Activated CD4-positive, CD25-positive, alpha-beta regulatory T cell (primary cell): ENCODE results near the gene MSMO1.
"Not testable (repeated sequence)": the region's sequence is repeated elsewhere in the genome, so short reads cannot be mapped to it uniquely, and the experiment has no call there.

Source experiments
- DNase-seq, 4 experiments: peaks; one replicate each; lab custom pipeline; 2025; lab: John Stamatoyannopoulos, UW

MSMO1 gene

GRCh38 chr4:165327211-165328100 is at the start of gene MSMO1:
MSMO1 (plus strand) TSS chr4:165327669; CDS start chr4:165333371, 5,702 bp downstream.
- DNase-seq, result peak; percentile 94 to 98 (median 96)

- not testable (repeated sequence) for DNase-seq
Observed at GRCh38 chr4:165279531-165279930, 47.9 kb upstream of the MSMO1 start.

- DNase-seq, result not testable (repeated sequence)
Observed at GRCh38 chr4:165284697-165285096, 42.8 kb upstream of the MSMO1 start.

GRCh38 chr4:165286619-165287340 is 40.7 kb upstream of the MSMO1 start:
- not testable (repeated sequence) for DNase-seq

- DNase-seq, result no peak
Observed at GRCh38 chr4:165288226-165288625, 39.2 kb upstream of the MSMO1 start.

GRCh38 chr4:165288639-165289422 is 38.6 kb upstream of the MSMO1 start:
- DNase-seq, result no peak

- no peak for DNase-seq
Observed at GRCh38 chr4:165289423-165289785, 38.1 kb upstream of the MSMO1 start.

- DNase-seq, result no peak
Observed at GRCh38 chr4:165293061-165293460, 34.4 kb upstream of the MSMO1 start.

GRCh38 chr4:165293927-165294649 is 33.4 kb upstream of the MSMO1 start:
- no peak for DNase-seq

- no peak for DNase-seq
Observed at GRCh38 chr4:165294907-165295306, 32.6 kb upstream of the MSMO1 start.

- DNase-seq, result no peak
Observed at GRCh38 chr4:165297626-165298025, 29.8 kb upstream of the MSMO1 start.

GRCh38 chr4:165299399-165300060 is 27.9 kb upstream of the MSMO1 start:
- DNase-seq, result no peak

- no peak for DNase-seq
Observed at GRCh38 chr4:165301833-165302232, 25.6 kb upstream of the MSMO1 start.

- no peak for DNase-seq
Observed at GRCh38 chr4:165302658-165303057, 24.8 kb upstream of the MSMO1 start.

GRCh38 chr4:165308166-165308565 is 19.3 kb upstream of the MSMO1 start:
- no peak for DNase-seq

- DNase-seq, result no peak
Observed at GRCh38 chr4:165308606-165309005, 18.9 kb upstream of the MSMO1 start.

- no peak for DNase-seq
Observed at GRCh38 chr4:165309456-165309855, 18.0 kb upstream of the MSMO1 start.

- no peak for DNase-seq
Observed at GRCh38 chr4:165312506-165312905, 15.0 kb upstream of the MSMO1 start.

GRCh38 chr4:165319030-165319429 is 8.4 kb upstream of the MSMO1 start:
- DNase-seq, result no peak

GRCh38 chr4:165319509-165319908 is 8.0 kb upstream of the MSMO1 start:
- no peak for DNase-seq
